ENCODE results near the gene CDR2.

CDR2 gene

DNA sequence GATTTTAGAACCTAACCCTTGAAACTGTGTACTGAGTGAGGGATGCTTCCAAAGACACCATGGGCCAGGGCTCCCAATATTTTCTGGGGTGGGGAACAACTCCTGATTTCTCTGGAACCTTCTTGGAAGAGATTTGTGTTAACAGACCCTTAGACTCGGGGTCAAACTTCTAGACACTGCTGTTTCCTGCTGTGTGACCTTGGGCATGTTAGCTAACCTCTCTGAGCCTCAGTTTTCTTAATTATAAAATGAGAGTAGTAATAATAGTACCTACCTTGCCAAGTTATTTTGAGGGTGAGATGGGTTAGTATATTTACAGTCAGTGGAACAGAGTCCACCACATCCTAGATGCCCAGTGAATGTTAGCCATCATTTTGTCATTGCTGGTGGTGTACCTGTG lies 58.4 kb downstream of the CDR2 start:
- no peak for DNase-seq (ENCODE audit: insufficient read length, low spot score)
- FAIRE-seq, result no peak
- TF ChIP-seq, protein P1, sequence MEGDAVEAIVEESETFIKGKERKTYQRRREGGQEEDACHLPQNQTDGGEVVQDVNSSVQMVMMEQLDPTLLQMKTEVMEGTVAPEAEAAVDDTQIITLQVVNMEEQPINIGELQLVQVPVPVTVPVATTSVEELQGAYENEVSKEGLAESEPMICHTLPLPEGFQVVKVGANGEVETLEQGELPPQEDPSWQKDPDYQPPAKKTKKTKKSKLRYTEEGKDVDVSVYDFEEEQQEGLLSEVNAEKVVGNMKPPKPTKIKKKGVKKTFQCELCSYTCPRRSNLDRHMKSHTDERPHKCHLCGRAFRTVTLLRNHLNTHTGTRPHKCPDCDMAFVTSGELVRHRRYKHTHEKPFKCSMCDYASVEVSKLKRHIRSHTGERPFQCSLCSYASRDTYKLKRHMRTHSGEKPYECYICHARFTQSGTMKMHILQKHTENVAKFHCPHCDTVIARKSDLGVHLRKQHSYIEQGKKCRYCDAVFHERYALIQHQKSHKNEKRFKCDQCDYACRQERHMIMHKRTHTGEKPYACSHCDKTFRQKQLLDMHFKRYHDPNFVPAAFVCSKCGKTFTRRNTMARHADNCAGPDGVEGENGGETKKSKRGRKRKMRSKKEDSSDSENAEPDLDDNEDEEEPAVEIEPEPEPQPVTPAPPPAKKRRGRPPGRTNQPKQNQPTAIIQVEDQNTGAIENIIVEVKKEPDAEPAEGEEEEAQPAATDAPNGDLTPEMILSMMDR (IDR thresholded peaks at IDR 0.05; ENCODE audit: insufficient read depth, missing control alignments), result no peak

DNA sequence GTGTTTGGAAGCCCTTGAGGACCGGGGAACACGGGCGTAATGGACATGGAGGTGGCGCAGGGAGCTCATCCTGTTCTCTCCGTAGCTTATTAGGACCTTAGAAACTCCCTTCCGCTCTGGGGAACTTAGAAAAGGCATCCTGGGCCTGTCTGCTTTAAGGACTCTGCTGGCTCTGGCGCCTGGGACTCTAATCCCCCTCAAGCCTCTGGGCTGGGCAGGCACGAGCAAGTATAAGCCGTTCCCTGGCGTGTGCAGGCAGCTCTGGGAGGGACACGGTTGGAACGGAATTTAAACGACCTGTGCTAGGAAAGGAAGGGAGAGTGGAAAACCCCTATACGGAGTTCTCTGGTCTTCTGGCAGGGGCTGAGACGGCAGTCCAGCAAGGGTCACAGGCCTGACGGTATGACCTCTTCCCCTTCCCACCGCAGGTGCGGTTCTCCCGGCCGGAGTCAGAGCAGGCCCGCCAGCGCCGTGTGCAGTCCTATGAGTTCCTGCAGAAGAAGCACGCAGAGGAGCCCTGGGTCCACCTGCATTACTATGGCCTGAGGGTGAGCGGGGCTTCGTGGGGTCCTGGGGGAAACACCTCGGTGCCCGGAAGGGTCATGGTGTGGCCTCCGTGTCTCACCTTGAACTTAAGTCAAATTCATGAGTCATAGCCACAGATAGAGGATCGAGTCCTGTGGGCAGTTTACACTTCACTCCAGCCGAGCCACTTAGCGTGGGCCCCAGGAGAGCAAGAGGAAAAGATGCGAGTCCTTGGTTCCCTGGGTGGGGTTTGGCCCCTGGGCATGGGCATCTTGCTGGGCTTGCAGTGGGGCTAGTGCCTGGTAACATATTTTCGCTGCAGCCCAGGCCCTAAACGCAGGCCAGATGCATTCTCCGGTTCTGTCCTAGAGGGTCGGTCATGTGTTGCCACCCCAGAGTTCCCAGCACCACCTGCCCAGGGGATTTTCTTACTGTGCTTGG lies 59.5 kb downstream of the CDR2 start:
- TF ChIP-seq, protein P1 (IDR thresholded peaks at IDR 0.05; ENCODE audit: insufficient read depth, missing control alignments), result no peak
- peak; percentile 75 for DNase-seq (ENCODE audit: insufficient read length, low spot score)
- FAIRE-seq, result no peak

DNA sequence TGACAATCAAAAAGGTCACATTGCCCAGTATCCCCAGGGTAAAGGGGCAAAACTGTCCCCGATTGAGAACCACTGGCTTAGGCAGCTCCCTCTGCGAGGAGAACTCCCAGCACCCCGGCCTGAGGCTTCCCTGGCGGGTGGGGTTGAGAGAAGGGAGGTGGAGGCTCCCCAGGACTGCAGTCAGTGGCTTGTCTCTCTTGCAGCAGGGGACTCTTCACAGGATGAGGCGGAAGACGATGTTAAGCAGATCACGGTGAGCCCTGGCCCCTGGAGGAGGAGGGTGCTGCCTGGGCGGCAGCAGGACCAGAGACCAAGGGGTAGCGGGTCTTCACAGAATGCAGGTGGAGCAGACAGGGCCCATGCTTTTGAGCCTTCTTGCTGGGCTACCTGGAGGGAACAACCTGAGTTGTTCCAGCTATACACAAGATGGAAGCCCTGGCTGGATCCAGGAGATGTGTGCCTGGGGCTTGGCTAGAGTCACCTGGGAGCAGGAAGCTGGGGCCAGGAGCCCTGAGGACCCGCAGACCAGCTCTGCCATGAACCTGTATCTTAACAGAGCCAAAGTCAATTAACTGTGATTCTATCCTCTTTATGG lies 60.4 kb downstream of the CDR2 start:
- DNase-seq (ENCODE audit: insufficient read length, low spot score) (no peak), FAIRE-seq (no peak)
- TF ChIP-seq, protein P1 (IDR thresholded peaks at IDR 0.05; ENCODE audit: insufficient read depth, missing control alignments), result no peak

DNA sequence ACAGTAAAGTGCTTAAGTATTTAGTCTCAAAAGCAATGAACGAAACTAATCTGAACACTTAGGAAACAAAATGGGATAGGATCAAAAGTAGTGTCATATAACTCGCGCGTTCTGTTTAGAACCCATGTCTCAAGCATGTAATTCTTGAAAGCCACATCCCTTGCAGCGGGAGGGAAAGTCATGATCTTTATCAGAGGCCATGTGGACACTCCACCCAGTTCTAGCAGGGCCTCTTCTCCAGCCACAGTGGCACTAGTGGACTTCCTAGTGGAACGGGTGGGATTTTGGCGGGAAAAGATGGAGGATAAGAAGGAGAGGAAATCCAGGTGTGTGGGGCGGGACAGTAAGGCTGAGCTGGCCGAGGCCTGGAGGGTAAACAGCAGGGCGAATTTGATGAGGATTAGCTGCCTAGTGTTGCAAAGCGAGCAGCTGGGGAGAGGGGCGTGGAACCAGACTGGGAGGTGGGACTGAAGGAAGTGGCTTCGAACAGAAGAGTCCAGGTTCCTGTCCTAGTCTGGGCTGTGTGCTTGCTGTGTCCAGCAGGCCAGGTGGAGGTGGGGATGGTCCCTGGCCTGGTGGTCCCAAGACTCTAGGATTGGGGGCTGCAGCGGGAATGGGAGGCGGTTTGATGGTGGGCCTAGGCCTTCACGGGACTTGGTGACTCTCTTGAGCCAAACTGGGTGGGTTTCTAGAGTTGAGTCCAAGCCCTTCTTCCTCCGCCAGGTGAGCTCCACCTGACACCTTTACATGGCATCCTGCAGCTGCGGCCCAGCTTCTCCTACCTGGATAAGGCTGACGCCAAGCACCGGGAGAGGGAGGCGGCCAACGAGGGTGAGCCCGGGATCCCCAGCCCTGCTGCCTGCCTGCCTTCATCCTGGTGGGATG lies 61.3 kb downstream of the CDR2 start:
- FAIRE-seq (no peak), DNase-seq (ENCODE audit: insufficient read length, low spot score) (peak; percentile 45)
- TF ChIP-seq, protein P1 (IDR thresholded peaks at IDR 0.05; ENCODE audit: insufficient read depth, missing control alignments), result no peak

DNA sequence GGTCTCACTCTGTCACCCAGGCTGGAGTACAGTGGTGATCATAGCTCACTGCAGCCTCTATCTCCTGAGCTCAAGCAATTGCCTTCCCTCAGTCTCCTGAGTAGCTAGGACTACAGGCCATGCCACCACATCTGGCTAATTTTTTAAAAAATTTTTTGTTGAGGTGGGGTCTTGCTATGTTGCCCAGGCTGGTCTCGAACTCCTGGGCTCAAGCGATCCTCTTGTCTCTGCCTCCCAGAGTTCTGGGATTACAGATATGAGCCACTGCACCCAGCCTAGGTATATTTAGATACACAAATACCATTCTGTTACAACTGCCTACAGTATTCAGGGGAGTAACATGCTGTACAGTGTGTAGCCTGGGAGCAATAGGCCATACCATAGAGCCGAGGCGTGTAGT lies 62.9 kb downstream of the CDR2 start:
- TF ChIP-seq, protein P1 (IDR thresholded peaks at IDR 0.05; ENCODE audit: insufficient read depth, missing control alignments), result no peak
- no peak for DNase-seq (ENCODE audit: insufficient read length, low spot score)
- FAIRE-seq, result no peak

DNA sequence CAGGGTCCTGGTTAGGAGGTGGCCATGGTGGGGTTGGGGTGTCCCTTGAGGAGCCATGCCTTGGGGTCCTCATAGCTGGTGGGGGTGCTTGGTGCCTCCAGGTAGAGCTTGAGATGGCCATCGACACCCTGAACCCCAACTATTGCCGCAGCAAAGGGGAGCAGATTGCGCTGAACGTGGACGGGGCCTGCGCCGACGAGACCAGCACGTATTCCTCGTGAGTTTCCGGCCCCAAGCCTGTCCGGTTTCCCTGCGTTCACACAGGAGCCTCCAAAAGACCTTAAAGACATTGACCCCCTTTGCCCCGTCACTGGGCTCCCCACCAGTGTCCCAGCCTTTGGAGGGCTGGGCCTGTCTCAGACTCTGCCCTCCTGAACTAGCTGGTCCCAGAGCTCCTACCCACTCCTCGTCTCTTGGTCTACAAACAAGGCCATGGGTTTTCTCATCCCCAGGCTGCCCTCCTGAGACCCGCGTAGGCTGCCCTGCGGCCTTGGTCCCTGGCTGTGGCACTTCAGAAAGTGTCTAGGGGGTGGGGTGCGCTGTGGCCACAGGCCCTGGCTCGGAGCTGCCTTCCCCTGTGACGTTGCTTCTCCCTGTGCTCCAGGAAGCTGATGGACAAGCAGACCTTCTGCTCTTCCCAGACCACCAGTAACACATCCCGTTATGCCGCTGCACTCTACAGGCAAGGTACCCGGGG lies 65.4 kb downstream of the CDR2 start:
- TF ChIP-seq, protein P1 (IDR thresholded peaks at IDR 0.05; ENCODE audit: insufficient read depth, missing control alignments), result no peak
- DNase-seq (ENCODE audit: insufficient read length, low spot score), result no peak
- no peak for FAIRE-seq

Measured in D721Med (cell line).